Regular cardiac myocyte (primary cell): Measurements from ENCODE around the gene STARD4. TPM values are rescaled to one million over a fixed set of nuclear protein-coding genes. Genes with fewer than 3 reads are reported as not detected.

Experiments used
- total RNA-seq: library from RNA; depleted of rRNA; stranded (reverse); fragments of >200 nt; gene quantifications from 2 replicates; pipeline ENCODE4 v1.2.3, GENCODE V29; 2014

The STARD4 gene, protein sequence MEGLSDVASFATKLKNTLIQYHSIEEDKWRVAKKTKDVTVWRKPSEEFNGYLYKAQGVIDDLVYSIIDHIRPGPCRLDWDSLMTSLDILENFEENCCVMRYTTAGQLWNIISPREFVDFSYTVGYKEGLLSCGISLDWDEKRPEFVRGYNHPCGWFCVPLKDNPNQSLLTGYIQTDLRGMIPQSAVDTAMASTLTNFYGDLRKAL
- total RNA-seq, result 80.9 and 112 TPM in 2 replicates

DNA sequence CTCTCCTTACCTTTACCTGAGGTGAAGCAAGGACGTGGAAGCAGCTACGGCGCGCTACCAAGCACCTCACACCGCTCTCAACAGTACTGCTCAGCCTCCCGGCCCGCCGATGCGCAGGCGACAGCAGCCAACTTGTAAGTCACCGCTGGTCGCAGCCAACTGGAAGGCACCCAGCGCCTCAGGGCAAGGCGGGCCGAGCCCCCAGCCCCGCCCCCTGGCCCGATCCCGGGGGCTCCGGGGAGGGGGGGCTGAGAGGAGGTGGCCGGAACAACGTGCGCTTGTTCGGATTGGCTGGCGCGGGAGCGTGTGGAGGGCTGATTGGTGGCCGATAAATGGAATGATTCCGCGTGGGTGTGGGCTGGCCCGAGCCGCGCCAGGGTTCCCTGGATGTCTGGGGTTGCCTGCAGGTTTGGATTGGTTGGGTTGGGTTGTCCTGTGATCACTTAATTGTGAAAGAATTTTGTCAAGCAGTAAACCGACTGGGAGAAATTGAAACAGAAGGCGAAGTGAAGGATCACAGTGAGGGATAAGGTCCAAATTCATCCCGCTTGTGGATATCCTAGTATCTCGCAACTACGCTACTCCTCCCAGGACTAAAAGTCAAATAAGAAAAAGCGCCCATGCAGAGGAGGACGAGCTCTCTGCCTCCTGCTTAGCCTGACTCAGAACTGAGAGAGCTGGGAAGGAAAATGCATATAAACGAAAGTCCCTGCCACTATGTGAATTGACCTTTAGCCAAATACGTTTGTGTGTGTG, at the start of gene STARD4:
TSS of gene STARD4 (minus strand) at position 161 of the 756 bp plus-strand sequence. CDS start 5,102 bp downstream, outside the sequence.

Other genes with a start within 250 kb of the STARD4 start
- gene NREP, start 244.7 kb upstream of the STARD4 start, total RNA-seq, result 44.1 and 158 TPM in 2 replicates